Measurements from ENCODE around the gene SPAG16.

SPAG16 gene

GRCh38 chr2:213816583-213816982, 532.3 kb downstream of the SPAG16 start:
- Mint-ChIP-seq H3K36me3 (ENCODE audit: low read depth) (no peaks in the 10 kb centered on the region), H3K27ac (no peak overlapping the region), H3K27me3 (ENCODE audit: low read depth) (no peaks in the 10 kb centered on the region), H3K4me3 (no peak overlapping the region), H3K9me3 (no peaks in the 10 kb centered on the region), H3K4me1 (no peaks in the 10 kb centered on the region)
- TF ChIP-seq, protein P1, sequence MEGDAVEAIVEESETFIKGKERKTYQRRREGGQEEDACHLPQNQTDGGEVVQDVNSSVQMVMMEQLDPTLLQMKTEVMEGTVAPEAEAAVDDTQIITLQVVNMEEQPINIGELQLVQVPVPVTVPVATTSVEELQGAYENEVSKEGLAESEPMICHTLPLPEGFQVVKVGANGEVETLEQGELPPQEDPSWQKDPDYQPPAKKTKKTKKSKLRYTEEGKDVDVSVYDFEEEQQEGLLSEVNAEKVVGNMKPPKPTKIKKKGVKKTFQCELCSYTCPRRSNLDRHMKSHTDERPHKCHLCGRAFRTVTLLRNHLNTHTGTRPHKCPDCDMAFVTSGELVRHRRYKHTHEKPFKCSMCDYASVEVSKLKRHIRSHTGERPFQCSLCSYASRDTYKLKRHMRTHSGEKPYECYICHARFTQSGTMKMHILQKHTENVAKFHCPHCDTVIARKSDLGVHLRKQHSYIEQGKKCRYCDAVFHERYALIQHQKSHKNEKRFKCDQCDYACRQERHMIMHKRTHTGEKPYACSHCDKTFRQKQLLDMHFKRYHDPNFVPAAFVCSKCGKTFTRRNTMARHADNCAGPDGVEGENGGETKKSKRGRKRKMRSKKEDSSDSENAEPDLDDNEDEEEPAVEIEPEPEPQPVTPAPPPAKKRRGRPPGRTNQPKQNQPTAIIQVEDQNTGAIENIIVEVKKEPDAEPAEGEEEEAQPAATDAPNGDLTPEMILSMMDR (IDR thresholded peaks at IDR 0.05; ENCODE audit: unreplicated experiment in 3 of 3), result no peak

DNA sequence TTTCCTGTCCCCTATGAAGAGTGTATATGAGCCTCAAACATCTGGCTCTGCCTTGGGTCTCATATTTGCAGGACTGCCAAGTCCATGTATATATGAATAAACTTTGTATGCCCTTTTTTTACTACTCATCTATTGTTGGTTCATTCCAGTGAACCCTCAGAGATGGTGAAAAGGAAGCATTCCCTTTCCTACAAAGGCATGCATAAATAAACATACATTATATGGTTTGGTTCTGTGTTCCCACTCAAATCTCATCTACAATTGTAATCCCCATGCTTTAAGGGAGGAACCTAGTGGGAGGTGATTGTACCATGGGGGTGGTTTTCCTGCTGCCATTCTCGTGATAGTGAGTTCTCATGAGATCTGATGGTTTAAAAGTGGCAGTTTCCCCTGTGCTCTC, 534.2 kb downstream of the SPAG16 start:
- H3K36me3 Mint-ChIP-seq (ENCODE audit: low read depth), result no peaks in the 10 kb centered on the region
- TF ChIP-seq, protein P1 (IDR thresholded peaks at IDR 0.05; ENCODE audit: unreplicated experiment in 3 of 3), result no peak
- no peak overlapping the region for H3K27ac Mint-ChIP-seq
- H3K27me3 Mint-ChIP-seq (ENCODE audit: low read depth), result no peaks in the 10 kb centered on the region
- H3K4me1 Mint-ChIP-seq, result no peaks in the 10 kb centered on the region
- no peak overlapping the region for H3K4me3 Mint-ChIP-seq
- H3K9me3 Mint-ChIP-seq, result no peaks in the 10 kb centered on the region

- Mint-ChIP-seq H3K36me3 (ENCODE audit: low read depth) (no peaks in the 10 kb centered on the region), H3K27me3 (ENCODE audit: low read depth) (no peaks in the 10 kb centered on the region), H3K4me3 (no peak overlapping the region), H3K9me3 (peaks cover 5% of the 10 kb centered on the region), H3K27ac (no peak overlapping the region), H3K4me1 (no peaks in the 10 kb centered on the region)
- TF ChIP-seq, protein P1 (IDR thresholded peaks at IDR 0.05; ENCODE audit: unreplicated experiment in 3 of 3), result no peak
Measured at GRCh38 chr2:213834331-213834730, 550.1 kb downstream of the SPAG16 start.

GRCh38 chr2:213834746-213835145, 550.5 kb downstream of the SPAG16 start:
- no peaks in the 10 kb centered on the region for H3K4me1 Mint-ChIP-seq

GRCh38 chr2:213846856-213847255, 562.6 kb downstream of the SPAG16 start:
- no peak overlapping the region for H3K4me3 Mint-ChIP-seq
- no peaks in the 10 kb centered on the region for H3K36me3 Mint-ChIP-seq (ENCODE audit: low read depth)
- H3K4me1 Mint-ChIP-seq, result peaks cover 7% of the 10 kb centered on the region
- H3K27ac Mint-ChIP-seq, result no peak overlapping the region
- no peaks in the 10 kb centered on the region for H3K27me3 Mint-ChIP-seq (ENCODE audit: low read depth)
- TF ChIP-seq, protein P1 (IDR thresholded peaks at IDR 0.05; ENCODE audit: unreplicated experiment in 3 of 3), result no peak
- no peaks in the 10 kb centered on the region for H3K9me3 Mint-ChIP-seq

More at GRCh38 chr2:213834746-213835145, 550.5 kb downstream of the SPAG16 start:
- TF ChIP-seq, protein P1 (IDR thresholded peaks at IDR 0.05; ENCODE audit: unreplicated experiment in 3 of 3), result no peak
- Mint-ChIP-seq H3K9me3 (peaks cover 2% of the 10 kb centered on the region), H3K4me3 (no peak overlapping the region), H3K27ac (no peak overlapping the region), H3K27me3 (ENCODE audit: low read depth) (no peaks in the 10 kb centered on the region), H3K36me3 (ENCODE audit: low read depth) (no peaks in the 10 kb centered on the region)

- H3K27me3 Mint-ChIP-seq (ENCODE audit: low read depth), result no peaks in the 10 kb centered on the region
- H3K9me3 Mint-ChIP-seq, result no peaks in the 10 kb centered on the region
- peaks cover 7% of the 10 kb centered on the region for H3K4me1 Mint-ChIP-seq
- H3K36me3 Mint-ChIP-seq (ENCODE audit: low read depth), result no peaks in the 10 kb centered on the region
- H3K4me3 Mint-ChIP-seq, result no peak overlapping the region
- TF ChIP-seq, protein P1 (IDR thresholded peaks at IDR 0.05; ENCODE audit: unreplicated experiment in 3 of 3), result no peak
- no peak overlapping the region for H3K27ac Mint-ChIP-seq
Measured at GRCh38 chr2:213847316-213847715, 563.1 kb downstream of the SPAG16 start.
